ENCODE measurements around the gene TMEM143.
A peak's percentile ranks its signal among the peaks of the same experiment; 100 is the strongest.

Gene TMEM143

GRCh38 chr19:48354332-48354992 is 9.3 kb downstream of the TMEM143 start:
- DNase-seq: no peak

DNA sequence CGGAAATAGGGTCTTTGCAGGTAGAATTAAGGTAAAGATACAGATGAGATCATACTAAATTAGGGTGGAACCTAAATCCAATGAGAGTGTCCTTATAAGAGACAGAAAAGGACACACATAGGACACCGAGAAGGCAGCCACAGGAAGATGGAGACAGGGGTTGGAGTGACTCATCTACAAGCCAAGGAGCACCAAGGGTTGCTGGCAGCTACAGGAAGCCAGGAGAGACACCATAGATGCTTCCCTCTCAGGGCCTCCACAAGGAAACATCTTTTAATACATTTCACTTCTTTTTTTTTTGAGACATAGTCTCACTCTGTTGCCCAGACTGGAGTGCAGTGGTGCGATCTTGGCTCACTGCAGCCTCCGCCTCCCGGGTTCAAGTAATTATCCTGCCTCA is 10.1 kb downstream of the TMEM143 start:
- no peak for DNase-seq

GRCh38 chr19:48351341-48351752 is 12.4 kb downstream of the TMEM143 start:
- peak; percentile 73 for DNase-seq

- DNase-seq: no peak
Observed at GRCh38 chr19:48350856-48351255, 12.9 kb downstream of the TMEM143 start.

GRCh38 chr19:48348737-48349136 is 15.0 kb downstream of the TMEM143 start:
- DNase-seq: no peak

DNA sequence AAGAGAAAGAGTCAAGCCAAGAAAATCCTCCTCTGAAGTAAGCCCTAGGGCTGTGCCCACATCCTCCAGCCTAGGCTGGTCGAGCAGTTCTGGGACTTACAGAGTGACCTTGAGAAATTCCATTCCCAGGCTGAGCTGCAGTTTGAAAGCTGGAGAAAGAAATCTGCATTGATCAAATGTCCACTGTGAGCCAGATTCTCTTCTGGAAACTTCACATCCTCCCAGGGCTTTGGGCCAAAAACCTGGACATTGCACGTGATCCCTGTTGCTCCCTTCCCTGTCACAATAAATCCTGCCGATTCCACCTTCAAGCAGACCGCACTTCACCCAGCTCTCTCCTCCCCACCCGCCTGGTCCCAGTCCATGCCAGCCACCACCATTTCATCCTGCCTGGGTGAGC is 15.7 kb downstream of the TMEM143 start:
- DNase-seq: no peak

DNA sequence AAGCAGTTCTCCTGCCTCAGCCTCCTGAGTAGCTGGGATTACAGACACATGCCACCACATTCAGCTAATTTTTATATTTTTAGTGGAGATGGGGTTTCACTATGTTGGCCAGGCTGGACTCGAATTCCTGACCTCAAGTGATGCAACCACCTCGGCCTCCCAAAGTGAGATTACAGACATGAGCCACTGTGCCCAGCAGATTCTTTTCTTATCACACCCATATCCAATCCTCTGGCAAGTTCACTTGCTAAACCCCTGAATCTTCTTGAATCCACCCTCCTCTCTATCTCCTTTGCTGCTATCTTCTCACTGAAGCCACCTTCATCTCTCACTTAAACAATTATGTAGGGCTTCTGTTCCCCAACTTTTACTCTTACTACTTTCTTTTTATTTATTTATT is 17.5 kb downstream of the TMEM143 start:
- no peak for DNase-seq

- no peak for DNase-seq
Observed at GRCh38 chr19:48344892-48345291, 18.8 kb downstream of the TMEM143 start.

DNA sequence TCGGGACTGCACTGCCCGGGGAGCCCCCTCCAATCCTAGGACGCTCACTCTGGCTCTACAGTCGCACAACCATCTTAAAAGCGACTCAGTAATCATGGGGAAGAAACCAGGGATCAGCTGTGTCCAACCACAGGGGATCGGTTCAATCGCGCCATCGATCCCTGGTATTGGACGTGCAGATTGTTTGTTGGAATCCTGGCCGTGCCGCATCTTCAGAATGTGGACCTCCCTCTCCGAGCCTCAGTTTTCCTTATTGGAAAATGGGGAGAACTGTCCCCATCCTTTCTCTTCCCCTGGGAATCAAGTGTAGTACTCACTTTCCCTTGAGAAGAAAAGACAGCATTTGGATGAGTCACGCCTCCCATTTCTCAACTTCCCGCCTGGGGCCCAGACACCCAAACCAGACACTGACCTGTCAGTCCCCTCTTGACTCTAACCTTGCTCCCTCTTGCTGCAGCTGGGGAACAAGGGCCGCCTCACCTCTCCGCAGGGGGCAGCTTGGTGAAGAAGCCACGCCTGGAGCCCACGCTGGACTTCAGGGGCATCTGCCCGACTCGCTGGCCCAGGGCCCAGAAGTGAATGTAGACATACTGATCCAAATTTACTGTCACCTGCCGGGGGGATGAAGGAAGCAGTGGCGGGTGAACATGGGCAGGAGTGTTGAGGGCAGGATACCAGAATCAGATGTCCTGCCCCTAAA is 20.7 kb downstream of the TMEM143 start:
- DNase-seq: no peak

GRCh38 chr19:48342414-48342738 is 21.4 kb downstream of the TMEM143 start:
- DNase-seq: no peak

GRCh38 chr19:48341515-48342413 is 22.0 kb downstream of the TMEM143 start:
- no peak for DNase-seq

GRCh38 chr19:48340995-48341394 is 22.7 kb downstream of the TMEM143 start:
- no peak for DNase-seq

DNA sequence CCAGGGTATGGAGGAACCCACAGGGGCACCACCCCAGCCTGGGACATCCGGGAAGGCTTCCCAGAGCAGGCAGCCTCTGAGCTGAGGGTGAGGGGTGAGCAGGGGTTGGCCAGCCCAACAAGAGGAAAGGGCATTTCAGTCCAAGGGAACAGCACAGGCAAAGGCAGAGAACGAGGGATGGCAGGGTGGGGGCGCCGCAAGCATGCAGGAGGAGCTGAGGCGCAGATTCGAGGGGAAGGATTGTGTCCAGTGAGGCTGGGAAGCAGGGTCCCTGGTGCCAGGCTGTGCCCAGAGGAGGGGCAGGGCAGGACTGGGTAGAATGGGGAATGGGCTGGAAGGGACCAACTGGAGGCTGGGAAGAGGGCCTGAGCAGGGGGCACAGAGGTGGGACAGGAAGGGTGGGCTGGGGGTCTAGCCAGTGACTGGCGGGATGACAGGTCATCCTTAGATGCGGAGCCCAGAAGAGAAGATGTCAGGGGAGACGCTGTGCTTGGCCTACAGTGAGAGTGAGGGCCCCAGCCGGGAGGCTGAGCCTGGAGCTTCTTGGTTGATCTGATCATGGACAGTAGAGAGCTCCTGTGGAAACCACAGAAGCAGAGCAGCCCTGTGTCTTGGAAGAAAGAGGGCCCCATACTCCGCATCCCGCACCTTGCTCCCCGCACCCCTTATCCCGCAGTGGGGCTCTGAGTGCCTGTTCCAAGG is 24.8 kb downstream of the TMEM143 start:
- DNase-seq: no peak

- DNase-seq: no peak
Observed at GRCh38 chr19:48338253-48338755, 25.4 kb downstream of the TMEM143 start.

DNA sequence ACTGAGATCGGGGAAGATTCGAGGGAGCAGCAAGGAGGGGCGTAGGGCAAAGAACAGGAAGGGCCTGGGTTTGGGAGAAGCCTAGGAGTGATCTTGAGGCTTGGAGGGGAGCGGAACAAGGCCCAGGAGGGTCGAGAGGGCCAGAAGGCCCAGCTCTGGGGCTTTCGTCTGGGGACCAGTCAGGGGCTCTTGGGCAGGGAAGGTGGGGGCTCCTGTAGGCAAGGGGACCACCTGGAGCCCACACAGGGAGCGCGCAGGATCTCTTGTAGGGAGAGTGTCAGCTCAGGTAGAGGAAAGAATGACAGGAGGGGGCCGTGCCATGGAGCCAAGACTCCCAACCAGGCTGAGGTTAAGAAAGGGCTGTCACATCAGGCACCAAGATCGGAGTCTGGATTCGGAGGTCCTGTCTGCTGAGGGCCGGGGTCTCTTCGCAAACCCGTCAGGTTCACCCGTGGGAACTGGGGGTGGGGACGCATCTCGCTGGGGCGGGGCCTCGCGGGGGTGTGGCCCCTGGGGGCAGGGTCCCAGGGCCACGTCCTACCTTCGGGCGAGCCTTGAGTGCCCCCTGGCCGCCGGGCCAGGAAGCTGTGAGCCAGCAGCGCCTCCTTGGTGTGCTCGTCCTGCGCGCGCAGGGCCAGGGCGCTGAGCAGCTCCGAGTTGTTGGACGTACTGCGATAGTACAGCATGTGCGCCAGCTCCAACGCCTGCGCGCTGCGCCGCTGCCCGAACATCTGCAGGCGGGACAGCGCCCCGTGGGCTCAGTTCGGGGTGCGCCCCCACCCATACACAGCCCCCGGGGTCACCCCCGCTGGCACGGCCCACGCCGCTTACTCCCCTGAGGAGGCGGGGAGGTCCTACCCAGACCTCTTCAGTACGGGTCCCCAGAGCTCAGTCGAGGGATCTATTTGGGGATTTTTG is 30.0 kb downstream of the TMEM143 start:
- DNase-seq: peak; percentile 95

- DNase-seq: peak; percentile 99
Observed at GRCh38 chr19:48332662-48333466, 30.9 kb downstream of the TMEM143 start.

GRCh38 chr19:48332351-48332661 is 31.4 kb downstream of the TMEM143 start:
- no peak for DNase-seq

DNA sequence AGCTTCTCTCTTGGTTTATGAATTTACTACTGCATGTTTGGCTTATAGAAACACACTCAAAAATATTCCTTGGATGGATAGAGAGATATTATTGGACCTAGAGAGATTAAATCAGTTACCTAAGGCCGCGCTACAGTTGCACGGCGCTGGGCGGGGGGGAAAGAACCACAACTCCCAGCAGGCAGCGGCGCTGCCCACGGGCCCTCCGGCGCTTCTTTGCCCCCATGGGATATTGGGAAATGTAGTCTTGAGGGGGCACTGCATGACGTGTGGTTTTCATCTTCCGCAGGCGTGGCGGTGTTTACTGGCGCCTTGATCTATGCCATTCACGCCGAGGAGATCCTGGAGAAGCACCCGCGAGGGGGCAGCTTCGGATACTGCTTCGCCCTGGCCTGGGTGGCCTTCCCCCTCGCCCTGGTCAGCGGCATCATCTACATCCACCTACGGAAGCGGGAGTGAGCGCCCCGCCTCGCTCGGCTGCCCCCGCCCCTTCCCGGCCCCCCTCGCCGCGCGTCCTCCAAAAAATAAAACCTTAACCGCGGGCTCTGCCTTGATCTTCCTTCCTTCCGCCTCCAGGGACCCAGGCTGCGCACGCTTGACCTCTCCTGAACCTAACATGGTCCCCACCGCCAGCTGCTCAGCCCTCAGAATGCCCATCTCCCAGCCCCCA is 33.6 kb downstream of the TMEM143 start:
- peak; percentile 87 for DNase-seq

- DNase-seq: peak; percentile 36
Observed at GRCh38 chr19:48329167-48329891, 34.4 kb downstream of the TMEM143 start.

Measured in CD4-positive, alpha-beta T cell treated with Interferon gamma for 1 hour (primary cell).